Esophagus squamous epithelium (tissue), 5 donors: Measurements from ENCODE around the gene GLRA3. TPM values are rescaled to one million over a fixed set of nuclear protein-coding genes. Genes with fewer than 3 reads are reported as not detected.

Source experiments
- DNase-seq: peaks from one replicate; lab custom pipeline; 2025; lab: John Stamatoyannopoulos, UW
- H3K27ac ChIP-seq, 4 donors: fragments of 200-600 bp; sonication (generic); one replicate each; pipeline ENCODE4 v1.5.1; 2016 to 2019; ENCODE audit warnings: mild to moderate bottlenecking in 1 of 4
- H3K27me3 ChIP-seq, 4 donors: fragments of 200-600 bp; sonication (generic); 1 replicate in 3 of 4; 2 replicates in 1 of 4; pipeline versions ENCODE4 v1.5.1 to v1.6.0; 2017 to 2021; ENCODE audit warnings: antibody characterized with exemption in 1 of 4
- H3K36me3 ChIP-seq, 3 donors: fragments of 200-600 bp; sonication (generic); one replicate each; pipeline ENCODE4 v1.5.1; 2016 to 2019
- H3K4me1 ChIP-seq, 3 donors: fragments of 200-600 bp; sonication (generic); one replicate each; pipeline ENCODE4 v1.5.1; 2017 to 2019
- H3K4me3 ChIP-seq, 4 donors: fragments of 200-600 bp; sonication (generic); 1 replicate in 3 of 4; 2 replicates in 1 of 4; pipeline ENCODE4 v1.5.1; 2016 to 2019; ENCODE audit warnings: mild to moderate bottlenecking in 2 of 4, moderate library complexity in 1 of 4
- H3K9me3 ChIP-seq, 3 donors: fragments of 200-600 bp; sonication (generic); one replicate each; pipeline ENCODE4 v1.5.1; 2016 to 2019
- CTCF ChIP-seq, 6 experiments: fragments of 450-650 bp in 4 of 6; fragments of 200-600 bp in 2 of 6; sonication (generic) in 2 of 6; IDR thresholded peaks; one replicate each; pipeline ENCODE4 v1.5.1; 2016 to 2019; ENCODE audit warnings: antibody characterized with exemption in 6 of 6, mild to moderate bottlenecking in 4 of 6, moderate library complexity in 4 of 6
- POLR2A ChIP-seq, 4 donors: fragments of 450-650 bp; IDR thresholded peaks; one replicate each; pipeline ENCODE4 v1.6.1; 2017; ENCODE audit warnings: antibody characterized with exemption in 4 of 4, mild to moderate bottlenecking in 4 of 4, moderate library complexity in 3 of 4
- WGBS, 2 donors: methylation state at CpG; one replicate each; pipeline ENCODE4 v1.1.5; 2018; 5-methylcytosine and 5-hydroxymethylcytosine counted together
- intact Hi-C: fragments of 100-400 bp; cut with DNase I; formaldehyde crosslinking; loops from one replicate; pipeline ENCODE4 v1.15.0; 2022
- total RNA-seq, 4 donors: library from RNA; depleted of rRNA; stranded (reverse); fragments of >200 nt; gene quantifications; one replicate each; pipeline ENCODE4 v1.1.0, GENCODE V29; 2016
- donor health status: DM: yes; HTN: yes; CAD: no.

The GLRA3 gene
- total RNA-seq, 4 donors from 2014 or later = not detected

DNA sequence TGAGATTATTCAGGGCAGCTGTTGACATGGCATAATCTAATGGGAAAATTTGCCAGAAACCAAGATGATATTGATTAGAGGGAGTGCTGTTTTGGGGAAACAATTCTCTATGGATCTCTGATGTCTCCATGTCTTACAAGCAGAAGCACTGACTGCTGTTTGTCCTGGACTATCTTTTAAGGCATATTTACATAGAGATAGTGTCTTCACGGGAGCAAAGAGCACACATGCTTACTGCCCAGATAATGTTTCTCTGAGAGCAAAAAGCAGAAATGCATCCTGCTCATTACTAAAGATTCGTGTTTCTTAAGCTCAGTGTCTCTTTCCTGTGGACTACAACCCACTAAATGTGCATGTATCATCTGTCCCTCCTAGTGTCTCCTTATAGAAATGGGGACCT lies 41.3 kb upstream of the GLRA3 start:
- intact Hi-C loops = no loop called here
- WGBS, 2 donors = 0 to 21% methylated on average over 2 of the region's 2 CpGs
- DNase-seq = no peak
- H3K9me3 ChIP-seq = no peaks in the 10 kb centered on the region
- no peak overlapping the region for H3K27ac ChIP-seq
- TF ChIP-seq CTCF (IDR thresholded peaks at IDR 0.05) = no peak
- H3K27me3 ChIP-seq = no peaks in the 10 kb centered on the region
- no peaks in the 10 kb centered on the region for H3K4me1 ChIP-seq
- no peak overlapping the region for H3K4me3 ChIP-seq
- no peaks in the 10 kb centered on the region for H3K36me3 ChIP-seq

- Histone ChIP-seq H3K27me3 (no peaks in the 10 kb centered on the region), H3K36me3 (no peaks in the 10 kb centered on the region), H3K4me3 (no peak overlapping the region), H3K4me1 (no peaks in the 10 kb centered on the region), H3K27ac (no peak overlapping the region), H3K9me3 (no peaks in the 10 kb centered on the region)
- DNase-seq = no peak
- TF ChIP-seq POLR2A (IDR thresholded peaks at IDR 0.05) (no peak), CTCF (IDR thresholded peaks at IDR 0.05) (no peak)
- intact Hi-C loops = no loop called here
- WGBS, 2 donors = 56 to 74% methylated on average over 3 of the region's 3 CpGs
These were observed 40.3 kb upstream of the GLRA3 start for GRCh38 chr4:174869339-174869738.

GRCh38 chr4:174867903-174868302 lies 38.9 kb upstream of the GLRA3 start:
- no peak for DNase-seq
- H3K4me3 ChIP-seq = no peak overlapping the region
- H3K36me3 ChIP-seq = no peaks in the 10 kb centered on the region
- H3K27ac ChIP-seq = no peak overlapping the region
- H3K9me3 ChIP-seq = no peaks in the 10 kb centered on the region
- no peaks in the 10 kb centered on the region for H3K4me1 ChIP-seq
- intact Hi-C loops = no loop called here
- no peaks in the 10 kb centered on the region for H3K27me3 ChIP-seq
- TF ChIP-seq POLR2A (IDR thresholded peaks at IDR 0.05) (no peak), CTCF (IDR thresholded peaks at IDR 0.05) (no peak)
- WGBS, 2 donors = 57 to 79% methylated on average over 3 of the region's 3 CpGs

DNA sequence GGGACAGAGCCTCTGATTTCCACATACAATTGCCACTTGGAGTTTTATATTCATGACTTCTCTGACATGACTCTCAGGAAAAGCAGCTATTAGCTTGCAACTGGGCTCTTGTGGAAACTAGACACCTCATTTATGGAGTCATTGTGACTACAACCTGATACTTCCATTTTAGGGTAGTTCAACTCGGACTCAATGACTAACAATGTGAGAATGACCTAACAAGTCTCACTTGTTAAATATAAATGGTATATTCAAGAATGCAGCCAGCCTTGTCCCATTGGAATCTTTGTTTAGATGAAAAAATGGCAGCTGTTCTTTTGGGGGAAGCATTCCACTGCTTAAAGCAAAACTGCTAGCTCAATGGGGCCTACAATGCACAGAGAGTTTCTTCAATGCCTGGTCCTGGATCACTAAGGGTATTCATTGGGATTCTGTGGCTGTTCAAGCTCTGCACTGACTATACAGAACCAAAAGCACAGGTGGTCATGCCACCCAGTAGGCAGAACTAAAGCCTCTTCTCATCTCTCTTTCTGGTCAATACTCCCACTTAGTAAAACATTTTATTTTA lies 36.5 kb upstream of the GLRA3 start:
- Histone ChIP-seq H3K4me3 (no peak overlapping the region), H3K36me3 (no peaks in the 10 kb centered on the region), H3K4me1 (no peaks in the 10 kb centered on the region), H3K9me3 (no peaks in the 10 kb centered on the region), H3K27me3 (no peaks in the 10 kb centered on the region), H3K27ac (no peak overlapping the region)
- 52 to 67% methylated on average over 1 of the region's 1 CpG for WGBS, 2 donors
- intact Hi-C loops = no loop called here
- DNase-seq = no peak
- no peak for TF ChIP-seq CTCF (IDR thresholded peaks at IDR 0.05)
- TF ChIP-seq POLR2A (IDR thresholded peaks at IDR 0.05) = no peak

DNA sequence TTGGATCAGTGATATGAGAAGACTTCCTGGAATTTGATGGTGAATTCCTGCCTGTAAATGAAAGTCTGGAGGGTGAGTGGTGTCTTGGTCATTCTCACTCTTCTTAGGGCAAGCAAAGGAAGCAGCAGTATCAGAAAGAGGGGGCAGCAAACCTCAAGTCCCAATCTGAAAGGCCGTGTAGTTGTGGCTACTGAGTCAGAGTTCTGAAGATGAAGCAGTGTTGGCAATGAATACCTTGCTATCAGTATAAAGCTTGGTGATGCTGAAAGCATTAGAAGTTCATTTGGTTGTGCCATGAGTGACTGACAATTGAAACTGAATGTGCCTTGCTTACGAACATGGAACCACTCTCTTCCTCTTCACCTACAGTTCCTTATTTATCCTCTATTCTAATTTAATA lies 35.0 kb upstream of the GLRA3 start:
- intact Hi-C loops = no loop called here
- no peak for DNase-seq
- Histone ChIP-seq H3K36me3 (no peaks in the 10 kb centered on the region), H3K4me3 (no peak overlapping the region), H3K4me1 (no peaks in the 10 kb centered on the region), H3K27me3 (no peaks in the 10 kb centered on the region), H3K9me3 (no peaks in the 10 kb centered on the region), H3K27ac (no peak overlapping the region)
- TF ChIP-seq CTCF (IDR thresholded peaks at IDR 0.05) (no peak), POLR2A (IDR thresholded peaks at IDR 0.05) (no peak)
- 82 to 84% methylated on average over 2 of the region's 2 CpGs for WGBS, 2 donors
